HG03460 (cell line): Measurements from ENCODE around the gene RAB4B.
A peak's percentile ranks its signal among the peaks of the same experiment; 100 is the strongest.
"Not testable (repeated sequence)": the region's sequence is repeated elsewhere in the genome, so short reads cannot be mapped to it uniquely, and the experiment has no call there.

Experiments
- ATAC-seq: cut with Tn5 transposase; IDR thresholded peaks from one replicate; pipeline ENCODE4 v1.9.1; 2021; ENCODE audit not compliant: unreplicated experiment

RAB4B gene

GRCh38 chr19:40777937-40778705 is at the start of gene RAB4B:
TSS of gene RAB4B (plus strand) at chr19:40778247. CDS start at chr19:40778376, 129 bp downstream.
- peak; percentile 62 for ATAC-seq

GRCh38 chr19:40730065-40730464 is 48.0 kb upstream of the RAB4B start:
- not testable (repeated sequence) for ATAC-seq

- not testable (repeated sequence) for ATAC-seq
These were observed 45.7 kb upstream of the RAB4B start for GRCh38 chr19:40732304-40732703.

- ATAC-seq, result no peak
These were observed 44.9 kb upstream of the RAB4B start for GRCh38 chr19:40733149-40733548.

- no peak for ATAC-seq
These were observed 42.9 kb upstream of the RAB4B start for GRCh38 chr19:40735013-40735771.

- no peak for ATAC-seq
These were observed 41.4 kb upstream of the RAB4B start for GRCh38 chr19:40736661-40737060.

- no peak for ATAC-seq
These were observed 40.9 kb upstream of the RAB4B start for GRCh38 chr19:40737102-40737644.

GRCh38 chr19:40739030-40739839 is 38.8 kb upstream of the RAB4B start:
- no peak for ATAC-seq

- ATAC-seq, result no peak
These were observed 38.0 kb upstream of the RAB4B start for GRCh38 chr19:40739871-40740703.

GRCh38 chr19:40740747-40741146 is 37.3 kb upstream of the RAB4B start:
- no peak for ATAC-seq

- ATAC-seq, result no peak
These were observed 36.3 kb upstream of the RAB4B start for GRCh38 chr19:40741527-40742390.

GRCh38 chr19:40742477-40742876 is 35.6 kb upstream of the RAB4B start:
- no peak for ATAC-seq

- no peak for ATAC-seq
These were observed 35.2 kb upstream of the RAB4B start for GRCh38 chr19:40742886-40743285.

- ATAC-seq, result no peak
These were observed 34.1 kb upstream of the RAB4B start for GRCh38 chr19:40743926-40744325.

GRCh38 chr19:40744554-40745401 is 33.3 kb upstream of the RAB4B start:
- no peak for ATAC-seq

GRCh38 chr19:40745402-40745780 is 32.7 kb upstream of the RAB4B start:
- ATAC-seq, result no peak

- no peak for ATAC-seq
These were observed 30.5 kb upstream of the RAB4B start for GRCh38 chr19:40747536-40747935.

- peak; percentile 75 for ATAC-seq
These were observed 27.8 kb upstream of the RAB4B start, which contains the start of gene ACTMAP for GRCh38 chr19:40750058-40750873. TSS of gene ACTMAP (minus strand) at chr19:40750477. CDS start at chr19:40749803, 674 bp downstream.
